DMS79 treated with DMSO at 0.1 percent for 48 hours (cell line): ENCODE data around the gene GID8.

ENCODE experiments used
- DNase-seq: peaks from one replicate; lab custom pipeline; 2025; lab: John Stamatoyannopoulos, UW

Gene GID8

DNA sequence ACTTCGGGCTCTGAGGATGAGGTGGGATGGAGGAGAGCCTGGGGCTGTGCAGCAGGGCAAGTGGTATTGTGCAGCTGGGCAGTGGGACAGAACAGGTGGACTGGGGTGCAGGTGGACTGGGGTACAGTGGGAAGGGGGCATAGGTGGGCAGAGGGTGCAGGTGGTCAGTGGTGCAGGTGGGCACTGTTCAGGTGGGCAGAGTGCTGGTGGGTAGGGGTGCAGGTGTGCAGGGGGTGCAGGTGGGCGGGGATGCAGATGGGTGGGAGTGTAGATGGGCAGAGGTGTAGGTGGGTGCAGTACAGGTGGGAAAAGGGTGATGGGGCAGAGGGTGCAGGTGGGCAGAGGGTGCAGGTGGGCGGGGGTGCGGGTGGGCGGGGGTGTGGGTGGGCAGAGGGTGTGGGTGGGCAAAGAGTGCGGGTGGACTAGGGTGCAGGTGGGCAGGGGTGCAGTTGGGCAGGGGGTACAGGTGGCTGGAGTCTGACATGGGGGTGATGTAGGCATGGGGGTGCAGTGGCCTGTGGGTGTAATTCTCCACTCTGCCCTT, 48.4 kb downstream of the GID8 start:
- DNase-seq = no peak

DNA sequence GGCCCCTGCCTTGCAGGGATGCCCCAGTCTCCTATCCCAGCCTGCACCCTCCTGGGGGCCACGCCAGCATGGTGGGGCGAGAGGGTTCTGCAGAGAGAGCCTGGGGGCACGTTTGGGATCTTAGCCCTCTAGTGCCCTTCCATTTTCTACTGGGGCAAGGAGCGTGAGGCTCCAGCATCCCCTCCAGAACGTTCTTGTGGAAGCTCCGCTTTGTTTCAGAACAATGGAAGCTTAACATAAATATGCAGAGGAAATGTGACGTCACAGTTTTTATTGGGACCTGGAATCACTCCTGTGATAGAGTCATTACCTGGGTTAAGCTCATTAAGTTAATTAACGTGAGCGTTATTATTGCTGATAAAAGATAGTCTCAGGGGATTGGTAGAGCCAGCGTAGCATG, 49.2 kb downstream of the GID8 start:
- DNase-seq = no peak

DNA sequence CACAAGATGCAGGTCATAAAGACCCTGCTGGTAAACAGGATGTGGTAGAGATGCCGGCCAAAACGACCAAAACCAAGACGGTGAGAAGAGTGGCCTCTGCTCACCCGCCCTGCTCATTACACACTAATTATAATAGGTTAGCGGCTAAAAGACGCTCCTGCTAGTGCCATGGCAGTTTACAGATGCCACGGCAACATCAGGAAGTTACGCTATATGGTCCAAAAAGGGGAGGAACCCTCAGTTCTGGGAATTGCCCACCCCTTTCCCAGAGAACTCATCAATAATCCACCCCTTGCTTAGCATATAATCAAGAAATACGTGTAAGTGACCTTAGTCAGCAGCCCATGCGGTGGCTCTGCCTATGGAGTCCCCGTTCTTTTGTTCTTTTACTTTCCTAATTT, 51.3 kb downstream of the GID8 start:
- no peak for DNase-seq

DNA sequence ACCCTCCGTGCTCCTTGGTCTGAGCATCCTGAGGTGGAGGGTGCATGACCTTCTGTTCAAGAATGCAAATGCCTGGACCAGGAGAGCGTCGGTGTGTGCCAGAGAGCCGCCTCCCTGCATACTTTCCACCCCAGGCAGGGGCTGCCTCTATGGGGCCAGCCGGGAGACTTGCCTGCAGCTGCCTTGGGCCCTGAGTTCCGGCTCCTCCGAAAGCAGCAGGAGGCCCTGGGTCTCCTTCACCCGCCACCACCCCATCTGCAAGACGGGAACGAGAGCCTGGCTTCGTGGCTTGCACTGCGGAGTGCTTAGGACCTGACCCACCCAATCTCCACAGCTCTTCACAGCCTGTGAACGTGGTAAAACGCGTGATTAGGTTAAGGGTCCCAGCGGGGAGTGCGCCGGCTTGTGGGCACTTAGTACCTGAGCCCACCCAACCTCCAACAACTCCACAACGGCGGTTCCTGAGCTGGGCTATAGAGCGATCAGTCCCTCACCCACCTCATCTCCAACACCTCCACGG, 52.4 kb downstream of the GID8 start:
- no peak for DNase-seq

DNA sequence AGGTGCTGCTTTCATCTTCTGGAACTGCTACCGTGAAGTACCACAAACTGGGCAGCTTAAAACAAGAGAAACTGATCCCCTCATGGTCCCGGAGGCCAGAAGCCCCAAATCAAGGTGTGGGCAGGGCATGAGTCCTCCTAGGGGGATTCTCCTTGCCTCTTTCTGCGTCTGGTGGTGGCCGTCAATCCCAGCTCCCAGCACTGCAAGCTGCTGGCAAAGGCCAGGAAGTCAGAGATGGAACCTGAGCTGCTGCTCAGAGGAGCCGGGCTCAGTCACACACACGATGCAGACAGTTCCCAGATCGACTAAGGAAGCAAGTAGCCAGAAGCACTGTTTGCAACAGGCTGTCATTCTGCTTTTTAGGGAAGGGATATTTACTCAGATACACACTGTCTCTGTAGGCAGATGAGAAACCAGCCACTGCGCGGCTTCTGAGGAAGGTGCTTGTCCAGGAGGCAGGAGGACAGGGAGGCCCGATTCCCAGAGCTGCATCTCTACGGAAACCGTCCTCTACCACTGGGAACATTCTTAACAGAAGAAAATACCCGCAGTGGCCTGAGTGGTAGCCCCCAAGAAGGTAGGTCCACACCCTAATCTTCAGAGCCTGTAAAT, 53.4 kb downstream of the GID8 start:
- DNase-seq = no peak

DNA sequence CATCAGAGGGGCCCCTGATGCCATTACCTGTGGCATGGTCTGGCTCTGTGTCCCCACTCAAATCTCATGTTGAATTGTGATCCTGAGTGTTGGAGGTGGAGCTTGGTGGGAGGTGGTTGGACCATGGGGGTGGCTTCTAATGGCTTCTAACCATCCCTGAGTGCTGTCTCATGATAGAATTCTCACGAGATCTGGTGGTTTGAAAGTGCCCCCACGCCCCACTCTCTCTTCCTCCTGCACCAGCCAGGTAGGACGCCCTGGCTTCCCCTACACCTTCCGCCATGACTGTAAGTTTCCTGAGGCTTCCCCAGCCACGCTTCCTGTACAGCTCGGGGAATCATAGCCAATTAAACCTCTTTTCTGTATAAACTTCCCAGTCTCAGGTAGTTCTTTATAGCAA, 53.9 kb downstream of the GID8 start:
- DNase-seq = no peak

DNA sequence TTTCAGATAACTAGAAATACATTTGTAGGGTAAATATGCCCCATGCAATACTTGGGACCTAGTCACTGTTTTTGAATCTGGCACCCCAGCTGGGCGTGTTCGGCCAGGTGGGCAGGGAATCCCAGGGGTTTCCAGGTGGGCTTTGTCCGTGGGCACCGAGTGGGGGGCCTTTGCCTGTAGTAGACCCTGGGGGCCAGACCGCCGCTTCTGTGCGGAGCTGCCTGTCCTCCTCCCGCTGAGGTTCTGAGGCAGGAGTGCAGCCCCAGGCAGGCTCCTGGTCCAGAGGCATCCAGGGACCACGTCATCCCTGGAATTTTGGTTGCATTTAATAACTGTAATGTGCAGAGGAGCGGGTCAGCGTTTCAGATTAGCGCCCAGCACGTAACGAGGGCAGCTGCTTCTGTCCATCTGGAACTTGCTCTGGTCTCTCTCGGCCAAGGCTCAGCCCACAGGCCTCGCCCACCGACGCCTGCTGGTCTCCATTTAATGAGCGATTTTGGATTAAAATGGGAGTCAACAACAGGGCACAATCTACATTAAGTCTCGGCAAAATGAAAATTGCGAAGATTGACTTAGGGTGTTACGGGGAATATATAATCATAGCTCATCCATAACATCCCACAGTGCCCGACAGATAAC, 56.0 kb downstream of the GID8 start:
- no peak for DNase-seq

DNA sequence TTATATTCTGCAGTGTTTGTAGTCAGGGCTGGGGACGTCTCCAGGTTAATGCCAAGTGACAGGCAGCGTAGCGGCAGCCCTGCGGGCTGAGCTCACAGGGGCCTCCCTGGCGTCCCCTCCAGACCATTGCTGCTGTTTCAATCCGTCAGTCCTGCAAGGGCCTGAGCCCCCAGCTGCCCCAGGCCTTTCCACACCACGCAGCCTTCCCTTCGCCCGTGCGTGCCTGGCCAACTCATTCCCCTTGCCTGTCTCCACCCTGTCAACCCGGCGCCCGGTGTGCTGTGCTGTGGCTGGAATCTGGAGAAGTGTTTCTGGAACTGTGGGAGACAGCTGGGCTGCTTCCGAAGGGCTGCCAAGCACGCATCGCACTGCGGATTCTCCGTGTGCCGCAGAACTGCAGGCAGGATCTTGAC, 56.9 kb downstream of the GID8 start:
- no peak for DNase-seq

DNA sequence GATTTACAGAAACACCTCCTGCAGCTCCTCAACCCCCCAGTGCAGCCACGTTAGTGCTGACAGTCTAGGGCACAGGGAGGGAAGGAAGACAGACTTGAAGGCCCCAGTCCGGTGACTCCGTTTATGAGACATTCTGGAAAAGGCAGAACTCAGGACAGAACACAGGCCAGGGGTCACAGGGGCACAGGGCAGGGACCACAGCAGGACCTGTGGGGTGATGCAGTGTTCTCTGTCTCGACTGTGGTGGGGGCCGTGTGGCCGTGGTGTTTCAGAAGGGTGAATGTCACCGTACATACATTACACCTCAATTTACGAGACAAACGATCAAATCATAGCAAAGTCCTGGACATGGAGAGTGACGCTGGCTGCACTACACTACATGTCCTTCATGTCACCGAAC, 57.5 kb downstream of the GID8 start:
- no peak for DNase-seq

DNA sequence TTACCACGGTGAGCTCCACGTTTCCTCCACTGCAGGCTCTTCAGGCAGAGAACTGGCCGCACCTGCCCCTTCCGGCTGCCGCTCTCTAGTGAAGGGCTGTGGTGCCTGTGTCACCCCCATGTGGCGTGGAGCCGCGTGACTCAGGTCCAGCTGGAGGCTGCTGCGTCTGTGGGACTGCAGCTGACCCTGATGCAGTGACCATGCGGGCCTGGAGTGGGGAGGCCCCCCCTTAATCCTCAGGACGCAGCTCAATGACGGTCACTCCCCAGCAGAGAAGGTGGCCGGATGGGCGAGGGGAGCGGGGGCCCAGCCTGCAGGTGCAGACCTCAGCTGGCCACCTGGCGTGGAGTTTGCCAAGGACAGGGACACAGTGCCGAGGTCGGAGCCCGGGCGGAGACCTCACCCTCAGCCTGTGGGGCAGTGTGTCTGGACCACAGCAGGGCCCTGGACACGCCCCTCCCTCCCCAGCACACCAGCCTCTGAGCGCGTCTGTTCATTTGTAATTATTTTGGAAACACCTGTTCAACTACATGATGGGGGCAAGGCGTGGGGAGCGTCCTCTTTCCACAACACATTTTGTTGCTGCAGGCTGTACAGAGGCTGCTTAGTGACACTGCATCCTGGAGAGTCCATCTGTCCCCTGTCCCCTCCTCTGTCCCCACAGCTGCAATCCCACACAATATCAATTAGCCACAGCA, 58.1 kb downstream of the GID8 start:
- DNase-seq = no peak

DNA sequence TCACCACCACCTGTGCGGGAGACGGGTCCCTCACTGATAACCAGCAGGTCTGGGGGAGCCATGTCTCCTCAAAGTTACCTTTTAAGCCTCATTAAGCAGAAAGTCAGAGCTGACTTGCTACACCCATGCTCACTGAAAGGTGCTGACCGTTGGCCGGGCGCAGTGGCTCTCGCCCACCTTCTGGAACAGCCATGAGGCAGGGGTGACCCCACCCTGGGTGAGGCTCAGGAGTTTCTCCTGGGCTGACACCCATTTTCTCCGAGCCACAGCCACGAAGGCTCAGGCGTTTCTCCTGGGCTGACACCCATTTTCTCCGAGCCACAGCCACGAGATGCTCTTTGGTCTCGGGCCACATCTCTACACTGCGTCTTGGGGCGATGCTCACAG, 58.6 kb downstream of the GID8 start:
- DNase-seq = no peak

DNA sequence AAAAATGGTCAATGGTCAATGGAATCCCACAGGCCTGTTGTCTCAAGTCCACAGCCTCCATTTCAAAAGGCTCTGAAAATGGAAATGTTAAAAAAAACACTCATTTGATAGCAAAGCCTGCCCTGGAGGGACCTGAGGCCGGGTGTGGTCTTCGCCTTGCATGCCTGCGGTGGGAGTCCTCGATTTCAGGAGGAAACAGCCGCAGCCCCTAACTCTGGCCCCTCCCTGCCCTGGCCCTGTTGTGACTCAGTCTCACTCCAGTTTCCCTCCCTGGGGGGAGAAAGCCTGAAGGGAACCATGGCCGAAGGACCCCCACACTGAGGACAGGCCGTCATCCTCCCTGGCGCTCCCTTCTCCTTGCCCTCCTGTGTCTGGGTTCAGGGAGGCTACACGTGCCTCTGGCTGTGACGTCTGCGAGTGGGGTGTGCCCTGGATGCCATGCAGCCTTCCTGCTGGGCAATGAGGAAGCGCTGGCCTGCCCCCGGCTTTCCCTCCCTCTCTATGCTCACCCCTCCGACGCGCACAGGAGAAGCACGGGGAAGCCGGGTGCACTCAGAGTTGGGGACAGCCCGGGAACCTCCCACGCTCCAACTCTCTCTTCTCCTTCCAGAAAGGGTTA, 59.6 kb downstream of the GID8 start:
- no peak for DNase-seq
